Measurements from ENCODE around the gene HDAC9. TPM values are rescaled to one million over a fixed set of nuclear protein-coding genes. Genes with fewer than 3 reads are reported as not detected.

The HDAC9 gene
- total and polyA plus RNA-seq, 11 donors: 4.8 to 62.9 (median 30.6) TPM

DNA sequence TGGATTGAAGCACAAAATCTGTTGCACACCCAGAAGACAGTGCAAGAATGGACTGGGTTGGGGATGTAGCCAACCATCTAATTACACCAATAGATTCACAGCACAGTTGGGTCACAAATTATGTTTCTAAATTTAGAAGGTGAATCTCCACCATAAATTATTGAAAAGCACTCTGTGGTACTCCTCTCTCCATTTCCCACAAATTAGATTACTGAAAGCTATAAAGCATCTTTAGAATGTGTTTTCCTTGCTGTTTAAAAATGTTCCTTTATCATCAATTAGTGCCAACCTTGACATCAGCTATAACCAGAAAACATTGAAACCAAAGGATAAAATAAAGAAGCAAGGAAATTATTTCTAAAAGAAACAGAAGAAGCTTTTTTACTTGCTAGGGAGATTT, 39.9 kb upstream of the HDAC9 start:
- Histone ChIP-seq H3K36me3 (no peaks in the 10 kb centered on the region), H3K27me3 (no peaks in the 10 kb centered on the region), H3K9me3 (no peaks in the 10 kb centered on the region), H3K27ac (no peak overlapping the region), H3K4me3 (no peak overlapping the region), H3K4me1 (peaks cover 0 to 20% (median 9%) of the 10 kb centered on the region in 12 donors)
- TF ChIP-seq POLR2A (IDR thresholded peaks at IDR 0.05): no peak
- TF ChIP-seq, protein P1, sequence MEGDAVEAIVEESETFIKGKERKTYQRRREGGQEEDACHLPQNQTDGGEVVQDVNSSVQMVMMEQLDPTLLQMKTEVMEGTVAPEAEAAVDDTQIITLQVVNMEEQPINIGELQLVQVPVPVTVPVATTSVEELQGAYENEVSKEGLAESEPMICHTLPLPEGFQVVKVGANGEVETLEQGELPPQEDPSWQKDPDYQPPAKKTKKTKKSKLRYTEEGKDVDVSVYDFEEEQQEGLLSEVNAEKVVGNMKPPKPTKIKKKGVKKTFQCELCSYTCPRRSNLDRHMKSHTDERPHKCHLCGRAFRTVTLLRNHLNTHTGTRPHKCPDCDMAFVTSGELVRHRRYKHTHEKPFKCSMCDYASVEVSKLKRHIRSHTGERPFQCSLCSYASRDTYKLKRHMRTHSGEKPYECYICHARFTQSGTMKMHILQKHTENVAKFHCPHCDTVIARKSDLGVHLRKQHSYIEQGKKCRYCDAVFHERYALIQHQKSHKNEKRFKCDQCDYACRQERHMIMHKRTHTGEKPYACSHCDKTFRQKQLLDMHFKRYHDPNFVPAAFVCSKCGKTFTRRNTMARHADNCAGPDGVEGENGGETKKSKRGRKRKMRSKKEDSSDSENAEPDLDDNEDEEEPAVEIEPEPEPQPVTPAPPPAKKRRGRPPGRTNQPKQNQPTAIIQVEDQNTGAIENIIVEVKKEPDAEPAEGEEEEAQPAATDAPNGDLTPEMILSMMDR (IDR thresholded peaks at IDR 0.05): no peak
- DNase-seq (no peak), ATAC-seq (no peak)
- intact Hi-C loops (cut with DNase I): no loop called here

- Histone ChIP-seq H3K27me3 (no peaks in the 10 kb centered on the region), H3K27ac (no peak overlapping the region), H3K36me3 (no peaks in the 10 kb centered on the region), H3K4me3 (no peak overlapping the region), H3K9me3 (no peaks in the 10 kb centered on the region), H3K4me1 (peaks cover 0 to 20% (median 9%) of the 10 kb centered on the region in 12 donors)
- DNase-seq (peak in 2 of 5 donors; percentile 29 to 48), ATAC-seq (peak; percentile 20 to 72 (median 60))
- WGBS, 4 donors: 38 to 48% (median 43%) methylated on average over 6 of the region's 6 CpGs
- no peak for TF ChIP-seq POLR2A (IDR thresholded peaks at IDR 0.05)
- TF ChIP-seq, protein P1 (IDR thresholded peaks at IDR 0.05): no peak
- intact Hi-C loops (cut with DNase I): no loop called here
These were observed 37.7 kb upstream of the HDAC9 start for GRCh38 chr7:18457832-18458231.

GRCh38 chr7:18458830-18459229, 36.7 kb upstream of the HDAC9 start:
- Histone ChIP-seq H3K27me3 (no peaks in the 10 kb centered on the region), H3K4me1 (peaks cover 0 to 20% (median 9%) of the 10 kb centered on the region in 12 donors), H3K36me3 (no peaks in the 10 kb centered on the region), H3K4me3 (no peak overlapping the region), H3K9me3 (no peaks in the 10 kb centered on the region), H3K27ac (no peak overlapping the region)
- TF ChIP-seq POLR2A (IDR thresholded peaks at IDR 0.05): no peak
- TF ChIP-seq, protein P1 (IDR thresholded peaks at IDR 0.05): no peak
- intact Hi-C loops (cut with DNase I): no loop called here
- DNase-seq (no peak), ATAC-seq (peak in 2 of 4 donors; percentile 46 to 66)
- 41 to 61% (median 57%) methylated on average over 5 of the region's 5 CpGs for WGBS, 4 donors

GRCh38 chr7:18459484-18460245, 35.9 kb upstream of the HDAC9 start:
- 74 to 78% (median 77%) methylated on average over 5 of the region's 5 CpGs for WGBS, 4 donors
- peaks cover 0 to 2% (median 0%) of the 10 kb centered on the region in 12 donors for H3K9me3 ChIP-seq
- intact Hi-C loops (cut with DNase I): no loop called here
- TF ChIP-seq, protein P1 (IDR thresholded peaks at IDR 0.05): no peak
- TF ChIP-seq POLR2A (IDR thresholded peaks at IDR 0.05): no peak
- no peak for ATAC-seq
- no peak overlapping the region for H3K4me3 ChIP-seq
- H3K27me3 ChIP-seq: no peaks in the 10 kb centered on the region
- no peaks in the 10 kb centered on the region for H3K36me3 ChIP-seq
- no peak for DNase-seq
- H3K4me1 ChIP-seq: peaks cover 0 to 20% (median 9%) of the 10 kb centered on the region in 12 donors
- no peak overlapping the region for H3K27ac ChIP-seq
